Upper lobe of left lung (tissue), 4 donors: ENCODE data around the gene CD8B2.
"Not testable (repeated sequence)": the region's sequence is repeated elsewhere in the genome, so short reads cannot be mapped to it uniquely, and the experiment has no call there.

Experiments
- EP300 ChIP-seq, 4 donors: sonication (generic); formaldehyde crosslinking; IDR thresholded peaks; one replicate each; pipeline ENCODE4 v1.5.1; 2017; ENCODE audit warnings: antibody characterized with exemption in 4 of 4, control low read depth in 2 of 4
- POLR2A ChIP-seq, 4 donors: fragments of 450-650 bp; IDR thresholded peaks; one replicate each; pipeline ENCODE4 v1.5.1; 2016 to 2017; ENCODE audit warnings: antibody characterized with exemption in 4 of 4, mild to moderate bottlenecking in 2 of 4
- POLR2AphosphoS5 ChIP-seq, 2 donors: sonication (generic); formaldehyde crosslinking; IDR thresholded peaks; one replicate each; pipeline ENCODE4 v1.5.1; 2017; ENCODE audit warnings: antibody characterized with exemption in 2 of 2
- TF ChIP-seq, protein P1 (sequence below), 6 experiments: fragments of 450-650 bp in 4 of 6; fragments of 200-600 bp in 2 of 6; sonication (generic) in 2 of 6; IDR thresholded peaks; one replicate each; pipeline ENCODE4 v1.5.1; 2016 to 2019; ENCODE audit warnings: antibody characterized with exemption in 6 of 6

DNA sequence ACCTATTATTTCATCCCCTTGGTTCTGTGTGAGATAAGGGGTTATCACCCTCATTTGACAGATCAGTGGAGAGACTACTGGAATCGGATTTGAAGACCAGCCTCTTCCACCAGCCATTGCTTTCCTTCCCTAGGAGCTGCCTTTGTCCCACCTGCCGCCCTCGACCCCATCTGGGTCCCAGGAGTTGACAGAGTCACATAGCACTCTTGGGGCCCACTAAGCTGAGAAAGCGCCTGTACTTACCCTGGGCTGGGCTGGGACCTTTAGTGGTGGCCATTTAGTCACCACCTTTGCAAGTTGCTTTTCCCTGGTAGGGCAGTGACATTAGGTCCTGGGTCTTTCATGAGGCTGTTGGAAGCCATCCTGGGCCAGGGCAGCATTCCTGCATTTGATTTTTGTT is 17.6 kb downstream of the CD8B2 start:
- TF ChIP-seq, protein P1, sequence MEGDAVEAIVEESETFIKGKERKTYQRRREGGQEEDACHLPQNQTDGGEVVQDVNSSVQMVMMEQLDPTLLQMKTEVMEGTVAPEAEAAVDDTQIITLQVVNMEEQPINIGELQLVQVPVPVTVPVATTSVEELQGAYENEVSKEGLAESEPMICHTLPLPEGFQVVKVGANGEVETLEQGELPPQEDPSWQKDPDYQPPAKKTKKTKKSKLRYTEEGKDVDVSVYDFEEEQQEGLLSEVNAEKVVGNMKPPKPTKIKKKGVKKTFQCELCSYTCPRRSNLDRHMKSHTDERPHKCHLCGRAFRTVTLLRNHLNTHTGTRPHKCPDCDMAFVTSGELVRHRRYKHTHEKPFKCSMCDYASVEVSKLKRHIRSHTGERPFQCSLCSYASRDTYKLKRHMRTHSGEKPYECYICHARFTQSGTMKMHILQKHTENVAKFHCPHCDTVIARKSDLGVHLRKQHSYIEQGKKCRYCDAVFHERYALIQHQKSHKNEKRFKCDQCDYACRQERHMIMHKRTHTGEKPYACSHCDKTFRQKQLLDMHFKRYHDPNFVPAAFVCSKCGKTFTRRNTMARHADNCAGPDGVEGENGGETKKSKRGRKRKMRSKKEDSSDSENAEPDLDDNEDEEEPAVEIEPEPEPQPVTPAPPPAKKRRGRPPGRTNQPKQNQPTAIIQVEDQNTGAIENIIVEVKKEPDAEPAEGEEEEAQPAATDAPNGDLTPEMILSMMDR (IDR thresholded peaks at IDR 0.05) = not testable (repeated sequence)
- TF ChIP-seq POLR2A, POLR2AphosphoS5, EP300 (IDR thresholded peaks at IDR 0.05): not testable (repeated sequence)
